ENCODE measurements around the gene GPN2.

The GPN2 gene

GRCh38 chr1:26889551-26890466, at the start of gene GPN2:
GPN2 (minus strand) TSS chr1:26890283; CDS start chr1:26890096, 187 bp downstream.
- no peak for TF ChIP-seq CTCF (IDR thresholded peaks at IDR 0.05; ENCODE audit: unreplicated experiment in 3 of 3)
- H3K9me3 Mint-ChIP-seq, result no peaks in the 10 kb centered on the region
- H3K4me3 Mint-ChIP-seq, result peak within 1 kb of the TSS; percentile 96
- H3K4me1 Mint-ChIP-seq, result peaks cover 17% of the 10 kb centered on the region
- no peaks in the 10 kb centered on the region for H3K27me3 Mint-ChIP-seq (ENCODE audit: low read depth)
- H3K36me3 Mint-ChIP-seq (ENCODE audit: low read depth), result peaks cover 54% of the 10 kb centered on the region
- peak within 1 kb of the TSS; percentile 85 to 97 (median 96) for H3K27ac Mint-ChIP-seq

GRCh38 chr1:26938659-26939025, 48.6 kb upstream of the GPN2 start:
- H3K4me3 Mint-ChIP-seq, result no peak overlapping the region
- TF ChIP-seq CTCF (IDR thresholded peaks at IDR 0.05; ENCODE audit: unreplicated experiment in 3 of 3), result no peak
- H3K36me3 Mint-ChIP-seq (ENCODE audit: low read depth), result peaks cover 54% of the 10 kb centered on the region
- H3K27me3 Mint-ChIP-seq (ENCODE audit: low read depth), result no peaks in the 10 kb centered on the region
- H3K4me1 Mint-ChIP-seq, result no peaks in the 10 kb centered on the region
- no peaks in the 10 kb centered on the region for H3K9me3 Mint-ChIP-seq
- H3K27ac Mint-ChIP-seq, result no peak overlapping the region

- H3K27me3 Mint-ChIP-seq (ENCODE audit: low read depth), result no peaks in the 10 kb centered on the region
- no peaks in the 10 kb centered on the region for H3K9me3 Mint-ChIP-seq
- peaks cover 52% of the 10 kb centered on the region for H3K36me3 Mint-ChIP-seq (ENCODE audit: low read depth)
- H3K4me3 Mint-ChIP-seq, result no peak overlapping the region
- no peaks in the 10 kb centered on the region for H3K4me1 Mint-ChIP-seq
- TF ChIP-seq CTCF (IDR thresholded peaks at IDR 0.05; ENCODE audit: unreplicated experiment in 3 of 3), result no peak
- H3K27ac Mint-ChIP-seq, result peak overlapping the region in 1 of 3 experiments; percentile 48
These were observed 48.0 kb upstream of the GPN2 start for GRCh38 chr1:26938004-26938658.

- no peak overlapping the region for H3K4me3 Mint-ChIP-seq
- H3K27me3 Mint-ChIP-seq (ENCODE audit: low read depth), result no peaks in the 10 kb centered on the region
- no peaks in the 10 kb centered on the region for H3K9me3 Mint-ChIP-seq
- H3K4me1 Mint-ChIP-seq, result no peaks in the 10 kb centered on the region
- no peak overlapping the region for H3K27ac Mint-ChIP-seq
- peaks cover 53% of the 10 kb centered on the region for H3K36me3 Mint-ChIP-seq (ENCODE audit: low read depth)
- no peak for TF ChIP-seq CTCF (IDR thresholded peaks at IDR 0.05; ENCODE audit: unreplicated experiment in 3 of 3)
These were observed 46.7 kb upstream of the GPN2 start for GRCh38 chr1:26936823-26937222.

- TF ChIP-seq CTCF (IDR thresholded peaks at IDR 0.05; ENCODE audit: unreplicated experiment in 3 of 3), result no peak
- no peaks in the 10 kb centered on the region for H3K9me3 Mint-ChIP-seq
These were observed 42.4 kb upstream of the GPN2 start for GRCh38 chr1:26932531-26932930.

More at GRCh38 chr1:26932531-26932930, 42.4 kb upstream of the GPN2 start:
- Mint-ChIP-seq H3K4me1 (no peaks in the 10 kb centered on the region), H3K27me3 (ENCODE audit: low read depth) (no peaks in the 10 kb centered on the region), H3K4me3 (no peak overlapping the region), H3K27ac (no peak overlapping the region), H3K36me3 (ENCODE audit: low read depth) (peaks cover 58% of the 10 kb centered on the region)
